SK-N-SH treated with all-trans-retinoic acid at 6 μM for 48 hours (cell line): ENCODE data around the gene ITPKA.

ENCODE experiments used
- ATAC-seq: fragments of 200-7000 bp; cut with Tn5 transposase; 3 replicates; pipeline ENCODE4 v1.9.1; 2020; ENCODE audit warnings: mild to moderate bottlenecking, moderate library complexity
- ARNTL ChIP-seq: fragments of 450-650 bp; formaldehyde crosslinking; IDR thresholded peaks from 2 replicates; pipeline ENCODE4 v1.5.0; 2020; ENCODE audit warnings: low read depth, mild to moderate bottlenecking, moderate library complexity, borderline replicate concordance
- BACH2 ChIP-seq: fragments of 250-450 bp; sonication (Bioruptor Pico); IDR thresholded peaks from 2 replicates; pipeline ENCODE4 v1.9.0; 2021; ENCODE audit warnings: mild to moderate bottlenecking, borderline replicate concordance
- ESRRG ChIP-seq: fragments of 250-450 bp; sonication (Bioruptor Pico); IDR thresholded peaks from 2 replicates; pipeline ENCODE4 v1.6.1; 2021; ENCODE audit warnings: mild to moderate bottlenecking
- GLIS3 ChIP-seq: fragments of 250-450 bp; sonication (Bioruptor Pico); IDR thresholded peaks from 2 replicates; pipeline ENCODE4 v1.5.0; 2020; ENCODE audit warnings: mild to moderate bottlenecking, moderate library complexity
- ISL1 ChIP-seq: fragments of 250-450 bp; sonication (Bioruptor Pico); IDR thresholded peaks from 2 replicates; pipeline ENCODE4 v2.1.2; 2022; ENCODE audit warnings: mild to moderate bottlenecking, moderate library complexity
- OSR1 ChIP-seq: fragments of 250-450 bp; sonication (Bioruptor Pico); IDR thresholded peaks from 2 replicates; pipeline ENCODE4 v1.8.0; 2022; ENCODE audit warnings: moderate library complexity, mild to moderate bottlenecking, inconsistent platforms
- PPARA ChIP-seq: fragments of 250-450 bp; sonication (Bioruptor Pico); IDR thresholded peaks from 2 replicates; pipeline ENCODE4 v1.5.0; 2020; ENCODE audit warnings: mild to moderate bottlenecking, borderline replicate concordance
- RARB ChIP-seq: fragments of 250-450 bp; sonication (Bioruptor Pico); IDR thresholded peaks from 2 replicates; pipeline ENCODE4 v1.8.0; 2021; ENCODE audit warnings: mild to moderate bottlenecking, moderate library complexity
- TOX ChIP-seq: fragments of 250-450 bp; sonication (Bioruptor Pico); IDR thresholded peaks from 2 replicates; pipeline ENCODE4 v1.8.0; 2021; ENCODE audit warnings: mild to moderate bottlenecking, moderate library complexity, borderline replicate concordance
- ZC3H10 ChIP-seq: fragments of 250-450 bp; sonication (Bioruptor Pico); IDR thresholded peaks from 2 replicates; pipeline ENCODE4 v1.5.1; 2021; ENCODE audit warnings: mild to moderate bottlenecking, moderate library complexity
- ZFP3 ChIP-seq: fragments of 250-450 bp; sonication (Bioruptor Pico); IDR thresholded peaks from 2 replicates; pipeline ENCODE4 v1.5.0; 2020; ENCODE audit warnings: mild to moderate bottlenecking, moderate library complexity
- ZNF70 ChIP-seq: fragments of 450-650 bp; formaldehyde crosslinking; IDR thresholded peaks from 2 replicates; pipeline ENCODE4 v1.5.0; 2020; ENCODE audit warnings: mild to moderate bottlenecking, moderate library complexity
- TF ChIP-seq, protein P1 (sequence below): fragments of 250-450 bp; sonication (Bioruptor Pico); IDR thresholded peaks from 2 replicates; pipeline ENCODE4 v1.8.0; 2020; ENCODE audit warnings: mild to moderate bottlenecking, moderate library complexity, borderline replicate concordance
- TF ChIP-seq, protein P2 (sequence below): fragments of 250-450 bp; sonication (Bioruptor Pico); IDR thresholded peaks from 2 replicates; pipeline ENCODE4 v1.5.1; 2020; ENCODE audit warnings: low read depth, mild to moderate bottlenecking, moderate library complexity
- TF ChIP-seq, protein P3 (sequence below): fragments of 250-450 bp; sonication (Bioruptor Pico); IDR thresholded peaks from 2 replicates; pipeline ENCODE4 v1.8.0; 2021; ENCODE audit warnings: low read depth, mild to moderate bottlenecking, moderate library complexity, borderline replicate concordance

The ITPKA gene

DNA sequence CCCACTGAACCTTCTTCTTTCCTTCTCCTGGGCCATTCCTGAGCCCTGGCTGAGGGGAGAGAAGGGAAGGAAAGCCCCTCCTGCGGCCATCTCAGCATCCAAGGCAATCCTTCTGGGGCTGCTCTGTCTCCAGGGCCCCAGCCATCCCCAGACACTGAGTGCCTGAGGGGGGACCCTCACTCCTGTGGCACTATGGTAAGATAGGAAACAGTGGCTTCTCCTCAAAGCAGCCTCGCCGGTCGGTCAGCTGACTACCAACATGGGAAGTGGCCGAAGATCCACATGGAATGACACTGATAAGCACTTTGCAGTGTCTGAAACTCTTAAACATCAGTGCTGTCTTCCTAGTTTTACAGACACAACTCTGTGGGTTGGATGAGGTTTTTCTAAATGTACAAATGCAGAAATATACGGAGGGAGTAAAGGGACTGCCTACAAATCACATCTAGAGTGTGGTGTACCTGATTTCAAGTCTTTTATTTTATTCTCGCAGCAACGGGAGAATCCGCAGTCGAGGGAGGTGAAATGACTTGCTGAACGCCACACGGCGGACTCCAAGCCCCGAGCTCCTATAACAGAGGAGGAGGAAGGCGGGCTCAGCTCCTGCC is 973 bp upstream of the ITPKA start (continued):
- TF ChIP-seq TOX (CRISPR knock-in tag) (no peak), GLIS3 (no peak), ESRRG (CRISPR knock-in tag) (no peak), ISL1 (CRISPR knock-in tag) (no peak)
- TF ChIP-seq, all 23 proteins: peak for 0

DNA sequence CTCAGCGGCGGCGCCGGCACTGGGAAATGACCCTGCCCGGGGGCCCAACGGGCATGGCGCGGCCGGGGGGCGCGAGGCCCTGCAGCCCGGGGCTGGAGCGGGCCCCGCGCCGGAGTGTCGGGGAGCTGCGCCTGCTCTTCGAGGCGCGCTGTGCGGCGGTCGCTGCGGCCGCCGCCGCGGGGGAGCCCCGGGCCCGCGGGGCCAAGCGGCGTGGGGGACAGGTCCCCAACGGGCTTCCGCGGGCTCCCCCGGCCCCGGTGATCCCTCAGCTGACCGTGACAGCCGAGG is 172 bp downstream of the ITPKA start:
- ATAC-seq = no peak
- TF ChIP-seq, protein P1, sequence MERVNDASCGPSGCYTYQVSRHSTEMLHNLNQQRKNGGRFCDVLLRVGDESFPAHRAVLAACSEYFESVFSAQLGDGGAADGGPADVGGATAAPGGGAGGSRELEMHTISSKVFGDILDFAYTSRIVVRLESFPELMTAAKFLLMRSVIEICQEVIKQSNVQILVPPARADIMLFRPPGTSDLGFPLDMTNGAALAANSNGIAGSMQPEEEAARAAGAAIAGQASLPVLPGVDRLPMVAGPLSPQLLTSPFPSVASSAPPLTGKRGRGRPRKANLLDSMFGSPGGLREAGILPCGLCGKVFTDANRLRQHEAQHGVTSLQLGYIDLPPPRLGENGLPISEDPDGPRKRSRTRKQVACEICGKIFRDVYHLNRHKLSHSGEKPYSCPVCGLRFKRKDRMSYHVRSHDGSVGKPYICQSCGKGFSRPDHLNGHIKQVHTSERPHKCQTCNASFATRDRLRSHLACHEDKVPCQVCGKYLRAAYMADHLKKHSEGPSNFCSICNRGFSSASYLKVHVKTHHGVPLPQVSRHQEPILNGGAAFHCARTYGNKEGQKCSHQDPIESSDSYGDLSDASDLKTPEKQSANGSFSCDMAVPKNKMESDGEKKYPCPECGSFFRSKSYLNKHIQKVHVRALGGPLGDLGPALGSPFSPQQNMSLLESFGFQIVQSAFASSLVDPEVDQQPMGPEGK = no peak
- no peak for TF ChIP-seq ESRRG (CRISPR knock-in tag)
- TF ChIP-seq ZNF70 (CRISPR knock-in tag) = no peak
- TF ChIP-seq, protein P2, sequence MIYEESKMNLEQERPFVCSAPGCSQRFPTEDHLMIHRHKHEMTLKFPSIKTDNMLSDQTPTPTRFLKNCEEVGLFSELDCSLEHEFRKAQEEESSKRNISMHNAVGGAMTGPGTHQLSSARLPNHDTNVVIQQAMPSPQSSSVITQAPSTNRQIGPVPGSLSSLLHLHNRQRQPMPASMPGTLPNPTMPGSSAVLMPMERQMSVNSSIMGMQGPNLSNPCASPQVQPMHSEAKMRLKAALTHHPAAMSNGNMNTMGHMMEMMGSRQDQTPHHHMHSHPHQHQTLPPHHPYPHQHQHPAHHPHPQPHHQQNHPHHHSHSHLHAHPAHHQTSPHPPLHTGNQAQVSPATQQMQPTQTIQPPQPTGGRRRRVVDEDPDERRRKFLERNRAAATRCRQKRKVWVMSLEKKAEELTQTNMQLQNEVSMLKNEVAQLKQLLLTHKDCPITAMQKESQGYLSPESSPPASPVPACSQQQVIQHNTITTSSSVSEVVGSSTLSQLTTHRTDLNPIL = no peak
- no peak for TF ChIP-seq TOX (CRISPR knock-in tag)

DNA sequence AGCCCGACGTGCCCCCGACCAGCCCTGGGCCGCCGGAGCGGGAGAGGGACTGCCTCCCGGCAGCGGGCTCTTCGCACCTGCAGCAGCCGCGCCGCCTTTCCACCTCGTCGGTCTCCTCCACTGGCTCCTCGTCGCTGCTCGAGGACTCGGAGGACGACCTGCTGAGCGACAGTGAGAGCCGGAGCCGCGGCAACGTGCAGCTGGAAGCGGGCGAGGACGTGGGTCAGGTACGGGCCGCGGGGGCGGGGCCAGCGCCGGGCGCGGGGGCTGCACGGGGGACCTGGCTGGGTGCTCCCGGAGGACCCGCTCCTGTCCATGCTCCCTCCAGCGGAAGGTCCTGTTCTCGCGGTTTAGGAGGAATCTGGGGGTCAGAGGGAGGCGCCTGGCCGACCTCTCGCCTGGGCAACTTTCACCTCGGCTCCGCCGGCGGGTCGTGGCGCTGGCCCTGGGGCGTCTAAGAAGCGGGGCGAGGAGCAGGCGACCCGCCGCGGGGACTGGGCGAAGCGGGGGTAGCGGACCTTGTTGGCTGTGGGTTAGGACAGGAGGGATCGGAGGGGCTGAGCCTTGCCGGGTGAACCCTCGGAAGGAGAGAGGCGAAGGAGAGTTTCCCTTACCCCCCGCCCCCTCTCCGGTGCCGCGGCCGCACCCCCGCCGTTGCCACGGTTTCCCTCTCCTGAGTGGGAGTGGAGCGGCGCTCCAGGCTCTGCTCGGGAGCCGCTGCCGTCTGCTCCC is 682 bp downstream of the ITPKA start:
- no peak for ATAC-seq
- TF ChIP-seq ZNF70 (CRISPR knock-in tag) = no peak
- TF ChIP-seq ESRRG (CRISPR knock-in tag) = no peak
- TF ChIP-seq ZFP3 (CRISPR knock-in tag) = no peak
- TF ChIP-seq ARNTL = no peak
- no peak for TF ChIP-seq ZC3H10 (CRISPR knock-in tag)
- no peak for TF ChIP-seq TOX (CRISPR knock-in tag)
- no peak for TF ChIP-seq RARB
- TF ChIP-seq, protein P3, sequence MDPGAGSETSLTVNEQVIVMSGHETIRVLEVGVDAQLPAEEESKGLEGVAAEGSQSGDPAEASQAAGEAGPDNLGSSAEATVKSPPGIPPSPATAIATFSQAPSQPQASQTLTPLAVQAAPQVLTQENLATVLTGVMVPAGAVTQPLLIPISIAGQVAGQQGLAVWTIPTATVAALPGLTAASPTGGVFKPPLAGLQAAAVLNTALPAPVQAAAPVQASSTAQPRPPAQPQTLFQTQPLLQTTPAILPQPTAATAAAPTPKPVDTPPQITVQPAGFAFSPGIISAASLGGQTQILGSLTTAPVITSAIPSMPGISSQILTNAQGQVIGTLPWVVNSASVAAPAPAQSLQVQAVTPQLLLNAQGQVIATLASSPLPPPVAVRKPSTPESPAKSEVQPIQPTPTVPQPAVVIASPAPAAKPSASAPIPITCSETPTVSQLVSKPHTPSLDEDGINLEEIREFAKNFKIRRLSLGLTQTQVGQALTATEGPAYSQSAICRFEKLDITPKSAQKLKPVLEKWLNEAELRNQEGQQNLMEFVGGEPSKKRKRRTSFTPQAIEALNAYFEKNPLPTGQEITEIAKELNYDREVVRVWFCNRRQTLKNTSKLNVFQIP (CRISPR knock-in tag) = no peak
- no peak for TF ChIP-seq OSR1

DNA sequence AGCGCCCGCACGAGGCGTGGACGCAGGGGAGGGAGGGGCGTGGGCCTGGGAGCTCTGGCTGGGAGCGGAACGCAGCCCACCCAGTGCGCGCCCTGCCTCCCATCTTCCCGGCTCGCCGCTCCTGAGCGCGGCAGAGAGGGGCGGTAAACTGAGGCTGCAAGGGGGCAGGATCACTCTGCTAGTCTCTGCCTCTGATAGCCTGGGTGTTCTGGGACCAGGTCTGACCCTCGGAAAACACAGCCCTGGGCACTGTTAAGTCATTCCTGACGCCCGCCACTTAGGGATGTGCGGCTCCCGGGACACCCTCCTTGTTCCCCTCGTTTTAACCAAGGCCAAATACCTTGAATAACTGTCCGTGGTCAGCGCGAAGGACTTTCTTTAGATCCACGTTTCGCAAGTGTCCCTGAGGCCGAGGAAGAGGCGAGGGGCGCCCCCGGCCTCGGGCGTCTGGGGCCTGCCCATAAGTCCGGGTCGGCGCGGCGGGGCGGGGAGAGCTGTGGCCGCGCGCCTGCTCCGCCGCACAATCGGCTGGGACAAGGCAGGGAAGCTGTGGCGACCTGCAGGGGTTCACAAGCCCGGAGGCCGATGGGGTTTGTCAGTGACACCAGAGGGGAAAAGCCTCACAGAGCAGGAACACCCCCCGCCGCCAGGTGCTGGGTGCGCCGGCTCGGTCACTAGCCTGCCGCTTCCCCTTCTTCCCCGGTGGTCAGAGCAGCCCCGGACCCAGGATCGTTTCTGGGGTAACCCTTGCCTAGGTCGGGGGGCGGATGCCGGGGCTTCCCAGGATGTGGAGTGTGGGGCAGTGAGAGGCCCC is 1.5 kb downstream of the ITPKA start:
- no peak for ATAC-seq
- TF ChIP-seq PPARA (CRISPR knock-in tag) = no peak

DNA sequence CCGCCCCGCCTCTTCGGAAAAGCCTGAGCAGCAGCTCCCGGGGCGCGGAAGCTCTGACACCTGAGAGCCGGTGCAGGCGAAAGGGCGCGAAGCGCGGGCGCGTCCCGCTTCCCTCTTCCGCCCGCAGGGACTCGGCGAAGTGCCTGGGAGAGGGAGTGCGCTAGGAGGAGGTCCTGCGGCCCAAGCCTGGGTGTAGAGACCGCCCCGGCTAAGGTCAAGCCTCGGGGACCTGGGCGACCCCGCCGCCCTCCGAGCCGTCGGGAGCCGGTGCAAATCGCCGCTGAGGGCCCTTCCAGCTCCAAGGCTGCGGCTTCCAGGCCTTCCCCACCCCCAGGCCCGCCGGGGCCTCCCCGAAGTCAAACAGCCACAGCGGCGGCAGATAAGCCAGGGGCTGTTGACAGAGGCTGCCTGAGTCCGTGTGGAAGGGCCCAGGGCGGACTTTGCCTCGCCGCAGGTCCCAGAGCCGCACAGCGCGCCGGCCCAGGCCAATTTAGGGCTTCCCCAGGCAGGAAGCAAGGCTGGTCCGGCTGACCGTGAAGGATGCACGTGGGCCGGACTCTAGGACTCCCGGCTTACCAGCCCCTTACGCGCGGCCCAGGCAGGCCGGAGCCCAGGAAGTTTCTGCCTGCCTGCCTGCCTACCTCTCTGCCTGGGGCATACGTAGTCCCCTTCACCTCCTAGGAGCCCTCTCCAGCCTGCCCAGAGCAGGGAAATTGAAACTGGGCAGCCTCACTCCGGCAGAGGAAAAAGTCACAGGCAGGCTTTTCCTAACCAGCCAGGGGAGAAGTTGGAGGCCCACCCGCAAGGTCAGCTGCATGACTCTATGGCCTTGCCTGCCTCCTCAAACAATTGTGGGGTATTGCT is 2.3 kb downstream of the ITPKA start:
- ATAC-seq = no peak
- TF ChIP-seq, protein P3 (CRISPR knock-in tag) = no peak
- TF ChIP-seq, protein P2 = no peak
- TF ChIP-seq BACH2 (CRISPR knock-in tag) (no peak), ZNF70 (CRISPR knock-in tag) (no peak), ZC3H10 (CRISPR knock-in tag) (no peak), ISL1 (CRISPR knock-in tag) (no peak), ESRRG (CRISPR knock-in tag) (no peak), PPARA (CRISPR knock-in tag) (no peak), ARNTL (no peak)
